Astrocyte (in vitro differentiated cells and primary cell): ENCODE measurements around the gene AFAP1L2. TPM values are rescaled to one million over a fixed set of nuclear protein-coding genes. Genes with fewer than 3 reads are reported as not detected.

Experiments used
- DNase-seq: peaks from one replicate; pipeline ENCODE4 v3.0.0-alpha.2; 2010; ENCODE audit warnings: low read depth
- FAIRE-seq: peaks from 2 replicates; lab custom pipeline; 2011; peaks lifted over from hg19 to GRCh38; lab: Jason Lieb, UNC
- H2AFZ ChIP-seq: 2 replicates; pipeline ENCODE4 v1.6.0; 2012; ENCODE audit warnings: low read depth, low read length, inconsistent platforms
- H3K27ac ChIP-seq: 2 replicates; pipeline ENCODE4 v1.5.1; 2011; ENCODE audit warnings: low read depth, low read length, inconsistent platforms
- H3K27me3 ChIP-seq: 2 replicates; pipeline ENCODE4 v1.6.0; 2011; ENCODE audit warnings: low read length, inconsistent platforms; ENCODE audit not compliant: insufficient read depth
- H3K36me3 ChIP-seq: 2 replicates; pipeline ENCODE4 v1.5.1; 2011; ENCODE audit warnings: low read length, inconsistent platforms; ENCODE audit not compliant: insufficient read depth
- H3K4me1 ChIP-seq: 2 replicates; pipeline ENCODE4 v1.5.1; 2011; ENCODE audit warnings: low read length, inconsistent platforms; ENCODE audit not compliant: insufficient read depth
- H3K4me2 ChIP-seq: 2 replicates; pipeline ENCODE4 v1.6.0; 2012; ENCODE audit warnings: low read length, inconsistent platforms
- H3K4me3 ChIP-seq: 2 replicates; pipeline ENCODE4 v1.5.1; 2011; ENCODE audit warnings: low read depth, mild to moderate bottlenecking, low read length, inconsistent platforms; ENCODE audit not compliant: insufficient read depth
- H3K79me2 ChIP-seq: 2 replicates; pipeline ENCODE4 v1.6.0; 2012; ENCODE audit warnings: mild to moderate bottlenecking, low read length, inconsistent platforms; ENCODE audit not compliant: insufficient read depth
- H3K9ac ChIP-seq: 2 replicates; pipeline ENCODE4 v1.6.0; 2012; ENCODE audit warnings: mild to moderate bottlenecking, low read length, inconsistent platforms
- H3K9me3 ChIP-seq: 2 replicates; pipeline ENCODE4 v1.5.1; 2012; ENCODE audit warnings: low read depth, mild to moderate bottlenecking, low read length, inconsistent platforms; ENCODE audit not compliant: insufficient read depth
- H4K20me1 ChIP-seq: 2 replicates; pipeline ENCODE4 v1.6.0; 2012; ENCODE audit warnings: low read length, inconsistent platforms; ENCODE audit not compliant: insufficient read depth
- H3K27ac Mint-ChIP-seq: one replicate; pipeline ENCODE4 v1.8.0; 2021; ENCODE audit warnings: mild to moderate bottlenecking, mixed read lengths; ENCODE audit not compliant: unreplicated experiment
- H3K27me3 Mint-ChIP-seq: one replicate; pipeline ENCODE4 v1.8.0; 2021; ENCODE audit warnings: low read depth, mixed read lengths; ENCODE audit not compliant: unreplicated experiment
- H3K36me3 Mint-ChIP-seq: one replicate; pipeline ENCODE4 v1.8.0; 2021; ENCODE audit warnings: low read depth, mixed read lengths; ENCODE audit not compliant: unreplicated experiment
- H3K4me1 Mint-ChIP-seq: one replicate; pipeline ENCODE4 v1.8.0; 2021; ENCODE audit warnings: low read depth, mixed read lengths; ENCODE audit not compliant: unreplicated experiment
- H3K4me3 Mint-ChIP-seq: one replicate; pipeline ENCODE4 v1.8.0; 2021; ENCODE audit warnings: mild to moderate bottlenecking, moderate library complexity, mixed read lengths; ENCODE audit not compliant: unreplicated experiment
- H3K9me3 Mint-ChIP-seq: one replicate; pipeline ENCODE4 v1.8.0; 2021; ENCODE audit warnings: mild to moderate bottlenecking, mixed read lengths; ENCODE audit not compliant: unreplicated experiment
- EZH2 ChIP-seq: IDR thresholded peaks from 2 replicates; pipeline ENCODE4 v1.6.1; 2012; ENCODE audit warnings: mild to moderate bottlenecking, low read length, inconsistent platforms; ENCODE audit not compliant: insufficient read depth
- total RNA-seq: library from RNA; stranded (reverse); gene quantifications from 2 replicates; pipeline ENCODE4 v1.2.1, GENCODE V29; 2021
- TF ChIP-seq, protein P1 (sequence below): IDR thresholded peaks from 2 replicates; pipeline ENCODE4 v1.5.1; 2011; ENCODE audit warnings: low read depth, mild to moderate bottlenecking, inconsistent platforms, low read length, moderate library complexity; ENCODE audit not compliant: insufficient read depth

Gene AFAP1L2
- total RNA-seq, 1 donor from 2014 or later: 26.6 TPM

DNA sequence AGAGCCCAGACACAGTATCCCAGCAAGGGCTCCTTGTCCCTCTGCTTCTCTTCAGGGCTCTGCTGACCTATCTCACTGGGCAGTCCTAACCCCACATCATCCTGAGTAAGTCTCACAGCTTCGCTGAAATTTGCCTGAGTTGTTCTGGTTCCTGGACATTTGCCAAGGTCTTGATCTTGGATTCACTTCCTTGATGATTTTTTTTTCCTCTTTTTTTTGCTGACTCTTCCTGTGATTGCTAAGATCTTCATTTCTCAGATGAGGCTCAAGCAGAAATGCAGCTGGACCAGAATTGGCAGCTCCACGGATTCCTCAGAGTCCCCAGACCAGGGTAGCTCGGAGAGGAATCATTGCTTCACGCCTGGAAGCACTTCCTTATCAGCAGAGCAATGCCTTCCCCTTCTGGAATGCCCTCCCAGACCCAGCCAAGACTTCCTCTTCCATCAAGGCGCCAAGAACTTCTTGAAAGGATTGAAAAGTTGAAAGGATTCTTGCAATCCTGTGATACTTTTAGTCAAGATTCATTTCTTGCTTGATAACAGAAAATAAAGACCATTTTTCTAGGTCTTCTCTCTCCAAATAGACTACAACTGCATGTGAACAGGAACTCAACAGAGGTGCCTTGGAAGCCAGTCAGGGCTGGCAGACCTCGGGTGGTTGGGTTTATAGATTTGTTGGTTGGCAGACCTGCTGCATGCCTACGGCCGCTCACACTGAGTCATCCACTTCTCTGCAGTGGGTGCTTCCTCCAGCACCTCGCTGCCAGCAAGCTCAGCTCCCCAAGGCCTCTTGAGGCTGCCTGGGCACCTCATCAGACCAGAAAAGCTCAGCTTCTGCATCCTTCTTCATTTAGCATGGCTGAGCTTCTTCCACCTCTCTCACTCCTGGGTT lies 8.8 kb upstream of the AFAP1L2 start:
- no peaks in the 10 kb centered on the region for H3K9me3 ChIP-seq
- peaks cover 8% of the 10 kb centered on the region for H3K27me3 ChIP-seq
- TF ChIP-seq, protein P1, sequence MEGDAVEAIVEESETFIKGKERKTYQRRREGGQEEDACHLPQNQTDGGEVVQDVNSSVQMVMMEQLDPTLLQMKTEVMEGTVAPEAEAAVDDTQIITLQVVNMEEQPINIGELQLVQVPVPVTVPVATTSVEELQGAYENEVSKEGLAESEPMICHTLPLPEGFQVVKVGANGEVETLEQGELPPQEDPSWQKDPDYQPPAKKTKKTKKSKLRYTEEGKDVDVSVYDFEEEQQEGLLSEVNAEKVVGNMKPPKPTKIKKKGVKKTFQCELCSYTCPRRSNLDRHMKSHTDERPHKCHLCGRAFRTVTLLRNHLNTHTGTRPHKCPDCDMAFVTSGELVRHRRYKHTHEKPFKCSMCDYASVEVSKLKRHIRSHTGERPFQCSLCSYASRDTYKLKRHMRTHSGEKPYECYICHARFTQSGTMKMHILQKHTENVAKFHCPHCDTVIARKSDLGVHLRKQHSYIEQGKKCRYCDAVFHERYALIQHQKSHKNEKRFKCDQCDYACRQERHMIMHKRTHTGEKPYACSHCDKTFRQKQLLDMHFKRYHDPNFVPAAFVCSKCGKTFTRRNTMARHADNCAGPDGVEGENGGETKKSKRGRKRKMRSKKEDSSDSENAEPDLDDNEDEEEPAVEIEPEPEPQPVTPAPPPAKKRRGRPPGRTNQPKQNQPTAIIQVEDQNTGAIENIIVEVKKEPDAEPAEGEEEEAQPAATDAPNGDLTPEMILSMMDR: no peak
- no peak for TF ChIP-seq EZH2
- no peak overlapping the region for H3K4me3 ChIP-seq
- peaks cover 5% of the 10 kb centered on the region for H3K9me3 Mint-ChIP-seq
- no peak overlapping the region for H2AFZ ChIP-seq
- peaks cover 11% of the 10 kb centered on the region for H3K4me1 ChIP-seq
- no peaks in the 10 kb centered on the region for H3K36me3 ChIP-seq
- H3K4me3 Mint-ChIP-seq: no peak overlapping the region
- no peaks in the 10 kb centered on the region for H4K20me1 ChIP-seq
- H3K79me2 ChIP-seq: no peaks in the 10 kb centered on the region
- FAIRE-seq (no peak), DNase-seq (peak; percentile 48)
- peak overlapping the region; percentile 11 for H3K4me2 ChIP-seq
- H3K36me3 Mint-ChIP-seq: no peaks in the 10 kb centered on the region
- no peak overlapping the region for H3K9ac ChIP-seq
- H3K27ac ChIP-seq: no peak overlapping the region
- H3K27ac Mint-ChIP-seq: no peak overlapping the region
- H3K27me3 Mint-ChIP-seq: peaks cover 11% of the 10 kb centered on the region
- H3K4me1 Mint-ChIP-seq: peaks cover 14% of the 10 kb centered on the region

DNA sequence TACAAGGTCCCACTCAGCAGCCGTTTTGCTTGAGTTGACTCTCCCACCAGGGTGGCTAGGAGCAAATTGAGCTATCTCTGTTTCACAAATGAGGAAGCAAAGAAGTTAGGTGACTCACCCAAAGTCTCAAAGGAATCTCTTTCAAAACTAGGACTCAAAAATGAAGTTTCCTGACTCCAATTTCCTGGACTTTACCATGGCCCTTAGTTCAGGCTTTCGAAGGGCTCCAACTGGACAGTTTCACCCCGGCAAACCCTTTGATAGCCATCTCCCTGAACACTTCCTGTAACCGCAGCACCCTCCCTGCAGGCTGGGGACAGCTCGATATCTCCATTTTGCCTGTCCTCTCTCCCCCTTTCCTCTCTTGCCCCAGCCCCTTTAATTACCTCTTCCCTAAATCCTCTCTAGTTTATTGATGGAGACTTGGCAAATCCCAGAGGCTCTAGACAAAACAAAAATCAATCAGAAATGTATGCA lies 4.7 kb upstream of the AFAP1L2 start:
- Histone ChIP-seq H3K79me2 (no peaks in the 10 kb centered on the region), H3K4me2 (no peak overlapping the region), H3K9me3 (no peaks in the 10 kb centered on the region), H3K4me3 (no peak overlapping the region), H4K20me1 (no peaks in the 10 kb centered on the region), H3K27ac (no peak overlapping the region), H3K27me3 (peaks cover 3% of the 10 kb centered on the region), H3K4me1 (peaks cover 11% of the 10 kb centered on the region), H3K36me3 (no peaks in the 10 kb centered on the region), H2AFZ (no peak overlapping the region), H3K9ac (no peak overlapping the region)
- peaks cover 14% of the 10 kb centered on the region for H3K4me1 Mint-ChIP-seq
- H3K27ac Mint-ChIP-seq: peak overlapping the region; percentile 66
- H3K36me3 Mint-ChIP-seq: no peaks in the 10 kb centered on the region
- H3K4me3 Mint-ChIP-seq: peak overlapping the region; percentile 35
- no peak for DNase-seq
- peaks cover 12% of the 10 kb centered on the region for H3K27me3 Mint-ChIP-seq
- no peak for FAIRE-seq
- no peak for TF ChIP-seq EZH2
- TF ChIP-seq, protein P1: no peak
- H3K9me3 Mint-ChIP-seq: peaks cover 3% of the 10 kb centered on the region
